DMS53 treated with DMSO at 0.1 percent for 48 hours (cell line): ENCODE data around the gene GRIN2A.
"Not testable (repeated sequence)": the region's sequence is repeated elsewhere in the genome, so short reads cannot be mapped to it uniquely, and the experiment has no call there.

Source experiments
- DNase-seq: peaks from one replicate; lab custom pipeline; 2025; ENCODE audit not compliant: unreplicated experiment; lab: John Stamatoyannopoulos, UW

The GRIN2A gene

GRCh38 chr16:9932000-9932399, 250.2 kb downstream of the GRIN2A start:
- no peak for DNase-seq

- DNase-seq, result no peak
These were observed 252.4 kb downstream of the GRIN2A start for GRCh38 chr16:9929836-9930235.

DNA sequence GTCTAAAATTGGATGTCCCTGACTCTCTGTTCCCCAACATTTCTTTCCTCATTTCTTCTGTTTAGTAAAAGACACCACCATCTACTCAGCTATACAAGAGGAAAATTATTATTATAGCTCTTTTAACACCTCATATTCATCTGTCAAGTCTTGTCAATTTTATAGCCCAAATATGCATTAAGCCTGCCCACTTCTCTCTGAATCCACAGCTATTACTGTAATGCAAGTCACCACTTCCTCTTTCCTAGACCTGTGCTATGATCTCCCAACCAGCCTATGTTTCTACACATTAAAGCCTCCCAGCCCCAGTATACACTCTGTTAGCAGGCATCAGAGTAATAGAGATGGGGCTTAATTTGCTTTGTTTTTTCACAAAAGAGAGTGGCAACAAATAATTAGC, 252.9 kb downstream of the GRIN2A start:
- DNase-seq, result no peak

DNA sequence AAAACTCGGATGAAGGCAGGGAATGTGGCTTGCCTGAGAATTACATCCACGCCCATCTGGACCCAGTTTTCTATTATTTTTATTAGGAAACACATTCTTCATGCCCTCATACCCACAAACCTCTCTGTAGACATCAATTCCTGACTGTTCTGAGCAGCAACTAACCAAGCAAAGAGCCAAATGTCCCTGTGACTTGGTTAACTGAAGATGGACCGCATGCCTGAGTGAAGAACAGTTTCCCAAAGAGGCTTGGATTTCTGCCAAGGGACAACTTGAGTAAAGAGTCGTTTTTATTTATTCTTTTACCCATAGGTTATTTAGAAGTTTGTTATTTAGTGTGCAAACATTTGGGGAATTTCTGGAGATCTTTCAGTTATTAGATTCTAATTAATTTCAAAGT, 259.8 kb downstream of the GRIN2A start:
- no peak for DNase-seq

- no peak for DNase-seq
These were observed 260.2 kb downstream of the GRIN2A start for GRCh38 chr16:9921997-9922396.

DNA sequence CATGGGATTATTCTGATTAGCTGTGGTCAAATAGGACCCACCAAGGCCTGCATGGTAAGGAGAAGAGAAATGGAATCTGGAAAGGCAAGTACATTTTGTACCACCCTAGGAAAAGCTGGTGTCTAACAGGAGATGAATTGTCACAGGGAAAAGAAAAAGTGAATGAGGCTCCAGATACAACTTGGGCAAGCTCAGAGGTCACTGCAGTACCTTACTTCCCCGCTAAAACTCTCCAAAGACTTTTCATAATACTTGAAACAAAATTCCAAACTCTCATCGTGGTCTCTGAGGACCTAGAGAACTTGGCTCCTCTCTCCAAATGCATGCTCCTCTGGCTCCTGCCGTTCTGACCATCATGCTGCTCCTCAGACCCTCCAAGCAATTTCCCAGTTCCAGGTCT, 262.8 kb downstream of the GRIN2A start:
- DNase-seq, result no peak

DNA sequence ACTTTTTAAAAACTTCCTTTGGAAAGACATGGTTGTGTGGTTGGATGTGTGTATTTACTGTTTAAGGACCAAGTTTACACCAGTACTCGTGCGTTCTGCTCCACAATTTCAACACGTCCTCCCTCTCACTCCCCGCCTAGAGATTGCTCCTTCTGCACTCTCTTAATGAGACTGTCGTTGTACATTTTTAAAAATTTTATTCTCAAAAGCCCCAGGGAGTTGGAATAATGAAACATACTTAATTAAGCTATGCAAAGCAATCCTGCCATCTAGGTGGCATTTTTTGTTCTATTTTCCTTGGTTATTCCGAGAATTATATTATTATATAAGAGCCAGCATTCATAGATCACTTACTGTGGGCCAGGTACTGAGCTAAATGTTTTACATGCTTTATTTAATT, 264.5 kb downstream of the GRIN2A start:
- no peak for DNase-seq

- no peak for DNase-seq
These were observed 268.5 kb downstream of the GRIN2A start for GRCh38 chr16:9913604-9914326.

DNA sequence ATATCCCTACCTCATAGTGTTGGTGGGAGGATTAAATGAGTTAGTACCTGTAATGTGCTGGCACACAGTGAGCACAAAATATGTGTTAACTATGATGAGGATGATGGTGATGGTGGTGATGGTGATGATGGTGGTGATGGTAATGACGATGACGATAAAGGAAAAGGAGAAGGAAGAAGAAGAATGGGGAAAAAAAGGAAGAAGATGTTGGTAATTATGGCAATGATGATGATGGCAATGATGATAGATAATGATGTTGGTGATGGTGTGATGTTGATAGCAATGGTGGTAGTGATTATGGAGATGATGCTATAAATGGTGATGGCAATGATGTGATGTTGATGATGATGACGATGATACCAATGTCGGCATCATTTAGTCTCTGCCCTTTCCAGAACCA, 270.2 kb downstream of the GRIN2A start:
- no peak for DNase-seq

- no peak for DNase-seq
These were observed 271.0 kb downstream of the GRIN2A start for GRCh38 chr16:9911231-9911630.

DNA sequence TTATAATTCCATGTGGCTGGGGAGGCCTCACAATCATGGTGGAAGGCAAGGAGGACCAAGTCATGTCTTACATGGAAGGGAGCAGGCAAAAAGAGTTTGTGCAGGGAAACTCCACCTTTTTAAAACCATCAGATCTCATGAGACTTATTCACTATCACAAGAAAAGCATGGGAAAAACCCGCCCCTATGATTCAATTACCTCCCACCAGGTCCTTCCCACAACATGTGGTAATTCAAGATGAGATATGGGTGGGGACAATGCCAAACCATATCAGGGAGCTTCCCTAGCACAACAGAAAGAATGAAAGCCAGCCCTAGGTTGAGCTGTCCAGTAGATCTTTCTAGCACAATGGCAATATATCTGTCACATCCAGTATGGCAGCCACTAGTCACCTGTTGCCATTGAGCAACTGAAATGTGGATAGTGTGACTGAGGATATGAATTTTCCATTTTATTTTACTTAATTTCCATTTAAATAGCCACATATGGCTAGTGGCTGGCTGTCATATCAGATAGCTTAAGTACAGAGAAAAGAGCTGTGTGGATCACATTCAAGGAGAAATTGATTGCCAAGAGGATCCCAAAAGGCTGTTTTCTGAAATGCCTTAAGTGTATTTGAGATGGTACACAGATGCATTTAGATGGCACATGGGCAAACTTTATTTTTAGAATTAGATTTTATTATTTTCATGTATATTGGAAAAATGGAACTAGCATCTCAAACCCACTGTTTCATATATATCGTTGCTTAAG, 273.0 kb downstream of the GRIN2A start:
- no peak for DNase-seq

DNA sequence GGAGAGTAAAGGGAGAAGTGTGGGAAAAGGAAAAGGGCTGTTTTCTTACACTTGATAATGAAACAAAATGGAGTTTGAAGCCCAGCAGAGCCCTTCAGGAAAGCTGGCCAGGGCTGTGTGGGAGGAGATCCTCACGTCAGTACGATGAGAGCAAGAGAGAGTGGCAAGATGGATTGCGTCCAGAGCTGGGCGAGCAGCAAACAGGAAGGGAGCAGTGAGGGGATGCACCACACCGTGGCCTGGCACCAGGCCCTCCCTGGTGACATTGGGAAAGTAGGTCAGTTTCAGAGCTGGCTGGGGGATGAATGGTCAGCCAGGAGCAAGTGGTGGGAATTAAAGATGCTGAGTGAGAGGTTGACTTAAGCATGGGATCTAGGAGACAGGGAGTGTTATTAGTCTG, 273.6 kb downstream of the GRIN2A start:
- DNase-seq, result no peak

GRCh38 chr16:9907752-9908151, 274.5 kb downstream of the GRIN2A start:
- DNase-seq, result no peak

DNA sequence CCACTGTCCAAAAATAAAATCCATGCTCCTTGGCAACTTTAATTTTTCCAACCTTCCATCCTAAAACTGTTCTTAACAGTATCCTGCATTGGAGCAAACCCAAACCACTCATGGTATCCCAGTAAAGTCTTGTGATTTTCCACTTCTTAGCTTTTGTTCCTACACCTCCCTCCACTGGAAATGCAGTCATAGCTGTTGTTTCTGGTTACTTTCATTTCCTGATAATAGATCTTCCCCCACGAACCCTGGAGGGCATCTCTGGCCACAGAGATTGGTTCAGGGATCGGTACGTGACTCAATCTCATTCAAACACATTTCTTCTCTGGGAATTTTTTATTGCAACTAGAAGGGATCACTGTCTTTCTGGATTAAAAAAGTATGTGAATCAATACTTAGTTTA, 276.0 kb downstream of the GRIN2A start:
- DNase-seq, result no peak

DNA sequence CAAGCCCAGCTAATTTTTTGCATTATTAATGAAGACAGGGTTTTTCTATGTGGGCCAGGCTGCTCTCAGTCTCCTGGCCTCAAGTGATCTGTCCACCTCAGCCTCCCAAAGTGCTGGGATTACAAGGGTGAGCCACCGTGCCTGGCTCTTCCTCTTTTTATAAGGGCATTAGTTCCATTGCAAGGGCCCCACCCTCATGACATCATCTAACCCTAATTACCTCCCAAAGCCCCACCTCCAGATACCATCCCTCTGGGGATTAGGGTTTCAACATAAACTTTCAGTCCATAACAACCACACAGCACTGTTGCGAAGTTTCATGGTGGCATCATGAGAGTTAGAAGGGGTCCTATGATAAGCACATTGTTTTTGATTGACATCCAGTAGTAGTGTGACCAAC, 277.7 kb downstream of the GRIN2A start:
- no peak for DNase-seq

DNA sequence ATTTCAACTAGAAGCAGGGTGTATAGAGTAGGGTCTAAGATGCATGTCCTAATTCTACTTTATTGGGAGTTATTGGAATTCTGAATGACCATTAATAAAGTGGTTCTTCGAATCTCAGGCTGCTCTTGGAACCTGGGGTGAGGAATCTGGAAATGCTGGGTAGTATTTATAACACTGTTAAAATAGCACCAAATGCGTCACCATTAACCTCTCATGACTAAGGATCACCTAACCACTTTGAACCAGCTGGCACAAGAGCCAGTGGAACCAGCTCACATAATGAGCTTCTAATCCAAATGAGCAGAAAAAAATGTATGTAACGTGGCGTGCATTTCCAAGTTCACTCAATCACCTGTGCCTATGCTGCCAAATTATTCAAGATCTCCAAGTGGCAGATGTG, 281.7 kb downstream of the GRIN2A start:
- no peak for DNase-seq

DNA sequence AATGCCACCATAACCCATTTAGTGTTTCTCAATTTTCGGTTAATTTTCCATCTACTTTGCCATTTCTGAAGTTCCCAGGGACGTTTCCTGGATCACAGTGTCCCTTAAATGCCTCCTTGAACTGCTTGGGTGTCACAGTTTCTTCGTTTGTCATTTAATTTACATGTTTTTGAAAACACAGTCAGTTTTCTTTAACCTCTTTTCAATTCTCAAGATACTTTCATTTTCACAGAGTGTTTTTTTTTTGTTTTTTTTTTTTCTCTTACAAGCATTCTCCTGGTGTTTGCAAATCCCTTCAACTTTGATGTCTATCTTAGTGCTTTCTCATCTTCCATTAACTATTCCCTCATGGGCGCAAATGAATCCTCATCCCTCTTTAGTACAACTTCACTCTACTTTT, 283.7 kb downstream of the GRIN2A start:
- DNase-seq, result no peak

- no peak for DNase-seq
These were observed 284.1 kb downstream of the GRIN2A start for GRCh38 chr16:9898124-9898523.

DNA sequence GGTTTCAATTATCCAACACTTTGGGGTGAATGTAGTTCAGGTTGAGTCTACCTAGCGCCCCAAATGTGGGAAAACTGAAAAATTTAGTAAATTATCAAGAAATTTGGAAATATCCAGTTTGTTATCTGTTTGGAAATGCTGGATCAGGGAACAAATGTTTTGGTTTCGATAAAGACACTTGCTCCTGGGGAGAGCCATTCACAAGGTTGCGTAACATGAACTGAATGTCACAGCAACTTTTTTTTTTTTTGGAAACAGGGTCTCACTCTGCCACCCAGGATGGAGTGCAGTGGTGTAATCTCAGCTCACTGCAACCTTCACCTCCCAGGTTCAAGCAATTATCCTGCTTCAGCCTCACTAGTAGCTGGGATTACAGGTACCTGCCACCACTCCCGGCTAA, 286.4 kb downstream of the GRIN2A start:
- no peak for DNase-seq

- DNase-seq, result no peak
These were observed 296.4 kb downstream of the GRIN2A start for GRCh38 chr16:9885876-9886275.

DNA sequence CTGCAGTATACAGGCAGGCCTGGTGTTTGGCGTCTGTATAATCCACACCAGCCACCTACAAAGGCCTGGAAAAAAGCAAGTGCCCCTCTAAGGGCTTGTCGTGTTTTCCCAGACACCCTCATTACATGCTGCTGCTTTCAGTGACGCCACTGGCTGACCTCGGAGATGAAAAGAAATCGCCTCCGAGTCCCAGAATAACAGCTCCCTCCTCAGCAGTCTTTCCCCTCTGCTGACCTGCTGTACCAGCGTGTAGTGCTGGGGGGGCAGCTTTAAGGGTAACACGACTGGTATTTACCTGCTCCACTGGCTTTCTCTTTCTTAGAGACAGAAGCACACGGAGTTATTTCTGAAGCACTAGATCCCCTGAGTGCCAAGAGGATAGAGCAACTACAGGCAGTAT, 296.8 kb downstream of the GRIN2A start:
- no peak for DNase-seq

DNA sequence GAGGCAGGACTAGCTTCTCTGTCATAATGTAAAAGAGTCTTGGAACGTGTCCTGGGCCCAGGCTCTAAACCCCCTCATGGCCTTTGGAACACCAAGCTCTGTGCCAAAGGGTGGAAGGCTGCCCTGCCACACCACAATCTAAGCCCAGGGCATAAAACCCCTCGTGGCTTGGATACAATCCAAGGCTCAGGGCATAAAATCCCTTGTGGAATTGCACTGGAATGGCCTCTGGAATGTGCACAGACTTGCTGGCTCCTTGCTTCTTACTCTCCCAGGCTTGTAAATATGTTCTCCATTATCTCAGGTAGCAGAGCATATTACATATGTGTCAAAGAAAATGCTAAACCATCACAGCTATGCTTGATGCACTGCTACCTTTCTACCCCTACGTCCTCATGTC, 306.2 kb downstream of the GRIN2A start:
- DNase-seq, result not testable (repeated sequence)

GRCh38 chr16:9874219-9874618, 308.0 kb downstream of the GRIN2A start:
- no peak for DNase-seq
